Activated naive CD4-positive, alpha-beta T cell treated with Interleukin-2 at 50 U/mL for 16 hours (primary cell): ENCODE results near the gene XRCC4.
"Not testable (repeated sequence)": the region's sequence is repeated elsewhere in the genome, so short reads cannot be mapped to it uniquely, and the experiment has no call there.

Experiments
- DNase-seq: peaks from one replicate; pipeline ENCODE4 v3.0.0-alpha.2; 2020

XRCC4 gene

GRCh38 chr5:83192947-83193346, 115.6 kb downstream of the XRCC4 start:
- no peak for DNase-seq

GRCh38 chr5:83197326-83197967, 120.1 kb downstream of the XRCC4 start:
- DNase-seq = no peak

- DNase-seq = no peak
These were observed 121.8 kb downstream of the XRCC4 start for GRCh38 chr5:83199126-83199525.

- DNase-seq = no peak
These were observed 127.3 kb downstream of the XRCC4 start for GRCh38 chr5:83204651-83205050.

- no peak for DNase-seq
These were observed 132.6 kb downstream of the XRCC4 start for GRCh38 chr5:83209963-83210362.

- DNase-seq = no peak
These were observed 141.7 kb downstream of the XRCC4 start for GRCh38 chr5:83219077-83219476.

- no peak for DNase-seq
These were observed 142.1 kb downstream of the XRCC4 start for GRCh38 chr5:83219495-83219894.

GRCh38 chr5:83220331-83220730, 143.0 kb downstream of the XRCC4 start:
- DNase-seq = no peak

GRCh38 chr5:83222906-83223305, 145.6 kb downstream of the XRCC4 start:
- DNase-seq = no peak

- DNase-seq = no peak
These were observed 150.3 kb downstream of the XRCC4 start for GRCh38 chr5:83227611-83228010.

- DNase-seq = no peak
These were observed 153.2 kb downstream of the XRCC4 start for GRCh38 chr5:83230511-83230910.

GRCh38 chr5:83244516-83244915, 167.2 kb downstream of the XRCC4 start:
- DNase-seq = no peak

- no peak for DNase-seq
These were observed 167.7 kb downstream of the XRCC4 start for GRCh38 chr5:83245037-83245436.

- no peak for DNase-seq
These were observed 168.7 kb downstream of the XRCC4 start for GRCh38 chr5:83246071-83246470.

- no peak for DNase-seq
These were observed 171.8 kb downstream of the XRCC4 start for GRCh38 chr5:83249156-83249555.

- no peak for DNase-seq
These were observed 174.5 kb downstream of the XRCC4 start for GRCh38 chr5:83251849-83252248.

- no peak for DNase-seq
These were observed 176.4 kb downstream of the XRCC4 start for GRCh38 chr5:83253720-83254119.

- DNase-seq = no peak
These were observed 177.9 kb downstream of the XRCC4 start for GRCh38 chr5:83255268-83255667.

GRCh38 chr5:83256091-83256780, 178.9 kb downstream of the XRCC4 start:
- no peak for DNase-seq

- DNase-seq = not testable (repeated sequence)
These were observed 180.3 kb downstream of the XRCC4 start for GRCh38 chr5:83257684-83258083.

GRCh38 chr5:83265318-83265717, 188.0 kb downstream of the XRCC4 start:
- DNase-seq = no peak

GRCh38 chr5:83270311-83270710, 193.0 kb downstream of the XRCC4 start:
- DNase-seq = no peak

GRCh38 chr5:83277154-83277553, 199.8 kb downstream of the XRCC4 start:
- no peak for DNase-seq

GRCh38 chr5:83277953-83278352, 200.6 kb downstream of the XRCC4 start:
- no peak for DNase-seq

- DNase-seq = no peak
These were observed 203.8 kb downstream of the XRCC4 start for GRCh38 chr5:83281176-83281575.
